Thyroid gland (tissue), 4 donors: ENCODE results near the gene RBFA. TPM values are rescaled to one million over a fixed set of nuclear protein-coding genes. Genes with fewer than 3 reads are reported as not detected.

ENCODE experiments used
- DNase-seq, 2 donors: peaks; one replicate each; pipeline ENCODE4 v3.0.0-alpha.2; 2019
- H3K27ac ChIP-seq, 3 donors: fragments of 200-600 bp; sonication (generic); 1 replicate in 2 of 3; 2 replicates in 1 of 3; pipeline ENCODE4 v1.5.1; 2016 to 2019; ENCODE audit warnings: mild to moderate bottlenecking in 1 of 3, moderate library complexity in 1 of 3
- H3K27me3 ChIP-seq: fragments of 200-600 bp; sonication (generic); one replicate; pipeline ENCODE4 v1.5.1; 2019
- H3K36me3 ChIP-seq, 2 donors: fragments of 200-600 bp; sonication (generic); one replicate each; pipeline ENCODE4 v1.5.1; 2016 to 2019
- H3K4me1 ChIP-seq, 2 donors: fragments of 200-600 bp; sonication (generic); one replicate each; pipeline ENCODE4 v1.5.1; 2017 to 2019
- H3K4me3 ChIP-seq, 3 donors: fragments of 200-600 bp; sonication (generic); replicated peaks in 1 of 3; 1 replicate in 2 of 3; 2 replicates in 1 of 3; pipeline ENCODE4 v1.5.1; 2016; ENCODE audit warnings: mild to moderate bottlenecking in 1 of 3
- H3K9me3 ChIP-seq: fragments of 200-600 bp; sonication (generic); one replicate; pipeline ENCODE4 v1.5.1; 2017
- CTCF ChIP-seq, 6 experiments: fragments of 200-600 bp in 3 of 6; fragments of 450-650 bp in 3 of 6; sonication (generic) in 3 of 6; IDR thresholded peaks; one replicate each; pipeline ENCODE4 v1.5.1; 2016 to 2019; ENCODE audit warnings: antibody characterized with exemption in 6 of 6, mild to moderate bottlenecking in 2 of 6, inconsistent platforms in 1 of 6, moderate library complexity in 1 of 6
- POLR2A ChIP-seq, 2 donors: fragments of 450-650 bp; IDR thresholded peaks; one replicate each; pipeline ENCODE4 v1.6.1; 2017; ENCODE audit warnings: antibody characterized with exemption in 2 of 2, mild to moderate bottlenecking in 2 of 2, moderate library complexity in 1 of 2
- WGBS, 2 donors: methylation state at CpG; one replicate each; pipeline ENCODE4 v1.1.5; 2017; 5-methylcytosine and 5-hydroxymethylcytosine counted together
- intact Hi-C: fragments of 100-400 bp; cut with DNase I; formaldehyde crosslinking; loops from one replicate; pipeline ENCODE4 v1.15.1; 2023
- total RNA-seq, 4 donors: library from RNA; depleted of rRNA; stranded (reverse); fragments of >200 nt; gene quantifications; one replicate each; pipeline ENCODE4 v1.2.3, GENCODE V29; 2016

RBFA gene
- total RNA-seq, 4 donors from 2014 or later = 23.5 to 36.5 (median 35.2) TPM

GRCh38 chr18:80046011-80046410, 11.8 kb downstream of the RBFA start:
- peaks cover 5 to 7% of the 10 kb centered on the region in 2 donors for H3K36me3 ChIP-seq
- no peaks in the 10 kb centered on the region for H3K9me3 ChIP-seq
- DNase-seq = no peak
- no peak overlapping the region for H3K27ac ChIP-seq
- H3K4me1 ChIP-seq = no peaks in the 10 kb centered on the region
- no peaks in the 10 kb centered on the region for H3K27me3 ChIP-seq
- no peak overlapping the region for H3K4me3 ChIP-seq
- WGBS, 2 donors = 96 to 98% methylated on average over 8 of the region's 8 CpGs
- intact Hi-C loops = no loop called here
- TF ChIP-seq POLR2A (IDR thresholded peaks at IDR 0.05) (no peak), CTCF (IDR thresholded peaks at IDR 0.05) (no peak)

GRCh38 chr18:80046431-80046830, 12.2 kb downstream of the RBFA start:
- 91 to 95% methylated on average over 5 to 16 of the region's 16 CpGs for WGBS, 2 donors

GRCh38 chr18:80046961-80047541, 12.8 kb downstream of the RBFA start:
- TF ChIP-seq POLR2A (IDR thresholded peaks at IDR 0.05) (no peak), CTCF (IDR thresholded peaks at IDR 0.05) (no peak)
- intact Hi-C loops = no loop called here
- Histone ChIP-seq H3K27ac (no peak overlapping the region), H3K36me3 (peaks cover 5 to 7% of the 10 kb centered on the region in 2 donors), H3K4me1 (no peaks in the 10 kb centered on the region), H3K4me3 (no peak overlapping the region), H3K27me3 (no peaks in the 10 kb centered on the region), H3K9me3 (no peaks in the 10 kb centered on the region)
- WGBS, 2 donors = 88 to 94% methylated on average over 9 to 10 of the region's 10 CpGs
- no peak for DNase-seq

More at GRCh38 chr18:80046431-80046830, 12.2 kb downstream of the RBFA start:
- no peak for DNase-seq
- H3K9me3 ChIP-seq = no peaks in the 10 kb centered on the region
- peaks cover 5 to 7% of the 10 kb centered on the region in 2 donors for H3K36me3 ChIP-seq
- H3K27me3 ChIP-seq = no peaks in the 10 kb centered on the region
- no peak overlapping the region for H3K27ac ChIP-seq
- TF ChIP-seq CTCF (IDR thresholded peaks at IDR 0.05) (no peak), POLR2A (IDR thresholded peaks at IDR 0.05) (no peak)
- intact Hi-C loops = no loop called here
- H3K4me1 ChIP-seq = no peaks in the 10 kb centered on the region
- H3K4me3 ChIP-seq = no peak overlapping the region

- TF ChIP-seq CTCF (IDR thresholded peaks at IDR 0.05) (no peak), POLR2A (IDR thresholded peaks at IDR 0.05) (no peak)
- no peaks in the 10 kb centered on the region for H3K9me3 ChIP-seq
Measured at GRCh38 chr18:80050797-80051196, 16.6 kb downstream of the RBFA start.

GRCh38 chr18:80056095-80056494, 21.9 kb downstream of the RBFA start:
- Histone ChIP-seq H3K36me3 (no peaks in the 10 kb centered on the region), H3K27me3 (no peaks in the 10 kb centered on the region), H3K4me3 (no peak overlapping the region), H3K27ac (no peak overlapping the region), H3K9me3 (no peaks in the 10 kb centered on the region), H3K4me1 (no peaks in the 10 kb centered on the region)
- no peak for TF ChIP-seq CTCF (IDR thresholded peaks at IDR 0.05)
- no peak for TF ChIP-seq POLR2A (IDR thresholded peaks at IDR 0.05)
- 94 to 97% methylated on average over 2 of the region's 2 CpGs for WGBS, 2 donors
- no peak for DNase-seq
- intact Hi-C loops = loop anchor here (10.0 kb wide), 1 partner anchor 51 kb away; no protein-coding TSS in a partner anchor

More at GRCh38 chr18:80050797-80051196, 16.6 kb downstream of the RBFA start:
- no peak for DNase-seq
- no peaks in the 10 kb centered on the region for H3K36me3 ChIP-seq
- intact Hi-C loops = loop anchor here (10.0 kb wide), 1 partner anchor 46 kb away; no protein-coding TSS in a partner anchor
- 95 to 97% methylated on average over 6 of the region's 6 CpGs for WGBS, 2 donors
- H3K27ac ChIP-seq = no peak overlapping the region
- H3K4me1 ChIP-seq = no peaks in the 10 kb centered on the region
- H3K27me3 ChIP-seq = no peaks in the 10 kb centered on the region
- H3K4me3 ChIP-seq = no peak overlapping the region
